HG03460 (cell line): ENCODE measurements around the gene CFAP97.
"Not testable (repeated sequence)": the region's sequence is repeated elsewhere in the genome, so short reads cannot be mapped to it uniquely, and the experiment has no call there.

ENCODE experiments used
- ATAC-seq: cut with Tn5 transposase; IDR thresholded peaks from one replicate; pipeline ENCODE4 v1.9.1; 2021; ENCODE audit not compliant: unreplicated experiment

CFAP97 gene

DNA sequence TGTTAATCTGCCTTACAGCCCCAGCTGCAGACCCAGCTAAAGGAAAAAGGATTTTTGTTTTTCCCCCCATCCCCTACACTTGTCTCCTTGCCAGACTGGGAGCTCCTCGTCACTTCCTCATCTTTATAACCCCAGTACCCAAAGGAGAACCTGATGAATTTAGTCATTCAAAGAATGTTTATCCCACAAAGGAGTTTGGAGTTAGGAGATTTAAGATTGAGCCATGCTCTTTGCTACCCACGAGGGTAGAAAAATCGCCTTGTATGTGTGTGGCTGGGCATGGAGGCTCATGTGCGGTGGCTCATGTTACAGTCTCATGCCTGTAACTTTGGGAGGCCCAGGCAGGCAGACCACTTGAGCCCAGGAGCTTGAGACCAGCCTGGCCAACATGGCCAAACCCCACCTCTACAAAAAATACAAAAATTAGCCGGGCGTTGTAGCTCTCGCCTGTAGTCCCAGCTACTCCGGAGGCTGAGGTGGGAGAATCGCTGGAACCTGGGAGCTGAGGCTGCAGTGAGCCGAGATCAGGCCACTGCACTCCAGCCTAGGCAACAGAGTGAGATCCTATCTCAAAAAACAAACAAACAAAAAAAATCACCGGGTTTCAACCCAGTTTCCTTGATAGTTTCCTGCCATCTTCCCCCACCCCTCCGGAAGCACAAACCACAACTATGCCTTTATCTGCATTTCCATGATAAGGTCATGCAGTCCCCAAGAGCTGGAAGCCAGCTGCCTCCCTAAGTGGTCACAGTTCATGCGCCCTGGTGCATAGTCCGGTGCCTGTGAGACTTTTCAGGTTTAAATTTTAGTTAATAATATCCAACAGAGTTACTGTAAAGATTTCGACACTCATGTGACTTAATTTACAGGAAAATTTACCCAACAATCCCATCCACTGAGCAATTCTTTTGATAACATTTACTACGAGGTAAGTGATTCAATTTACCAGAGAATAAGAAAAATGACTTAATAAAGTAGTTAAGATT is 1.5 kb downstream of the CFAP97 start:
- peak; percentile 18 for ATAC-seq

DNA sequence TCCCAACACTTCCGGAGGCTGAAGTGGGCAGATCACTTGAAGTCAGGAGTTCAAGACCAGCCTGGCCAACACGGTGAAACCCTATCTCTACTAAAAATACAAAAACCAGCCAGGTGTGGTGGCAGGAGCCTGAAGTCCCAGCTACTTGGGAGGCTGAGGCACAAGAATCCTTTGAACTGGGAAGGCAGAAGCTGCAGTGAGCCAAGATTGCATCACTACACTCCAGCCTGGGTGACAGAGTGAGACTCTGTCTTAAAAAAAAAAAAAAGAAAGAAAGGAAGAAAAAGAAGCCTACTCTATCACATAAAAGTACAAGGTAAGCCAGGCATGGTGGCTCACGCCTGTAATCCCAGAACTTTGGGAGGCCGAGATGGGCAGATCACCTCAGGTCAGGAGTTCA is 5.6 kb downstream of the CFAP97 start:
- ATAC-seq, result not testable (repeated sequence)

GRCh38 chr4:185196437-185196836 is 7.4 kb downstream of the CFAP97 start:
- ATAC-seq, result no peak

DNA sequence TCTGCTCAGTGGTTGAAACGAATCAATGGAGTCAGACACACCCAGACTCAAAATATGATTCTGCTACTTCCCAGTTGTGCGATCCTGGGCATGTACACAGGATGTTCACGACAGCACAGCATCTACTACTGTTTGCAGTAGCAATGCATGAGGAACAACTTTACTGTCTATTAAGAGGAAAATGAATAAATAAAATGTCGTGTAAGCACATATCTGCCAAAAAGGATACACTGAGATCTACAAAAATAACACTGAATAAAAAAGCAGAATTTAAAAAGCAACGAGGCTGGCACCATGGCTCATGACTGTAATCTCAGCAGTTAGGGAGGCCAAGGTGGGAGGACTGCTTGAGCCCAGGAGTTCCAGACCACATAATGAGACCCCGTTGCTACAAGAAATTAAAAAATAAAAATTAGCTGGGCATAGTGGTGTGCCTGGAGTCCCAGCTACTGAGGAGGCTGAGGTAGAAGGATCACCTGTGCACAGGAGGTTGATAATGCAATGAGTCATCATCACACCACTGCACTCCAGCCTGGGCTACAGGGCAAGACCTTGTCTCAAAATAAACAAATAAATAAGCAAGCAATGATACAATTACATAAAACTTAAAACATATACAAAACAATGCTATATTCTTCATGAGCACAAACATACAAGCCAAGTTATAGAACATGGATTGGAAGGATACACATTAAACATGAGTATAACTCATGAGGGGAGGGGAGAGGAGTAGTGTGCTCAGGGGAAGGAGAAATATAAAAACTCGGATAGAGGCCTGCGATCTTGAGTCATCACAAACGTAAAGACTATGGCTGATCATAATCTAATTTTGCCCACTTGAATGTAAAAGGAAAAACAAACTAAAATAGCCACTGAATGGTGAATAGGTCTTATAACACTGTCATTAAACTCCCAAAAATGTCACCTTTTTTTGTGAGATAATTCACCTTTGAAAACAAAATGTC is 8.6 kb downstream of the CFAP97 start:
- ATAC-seq, result no peak

DNA sequence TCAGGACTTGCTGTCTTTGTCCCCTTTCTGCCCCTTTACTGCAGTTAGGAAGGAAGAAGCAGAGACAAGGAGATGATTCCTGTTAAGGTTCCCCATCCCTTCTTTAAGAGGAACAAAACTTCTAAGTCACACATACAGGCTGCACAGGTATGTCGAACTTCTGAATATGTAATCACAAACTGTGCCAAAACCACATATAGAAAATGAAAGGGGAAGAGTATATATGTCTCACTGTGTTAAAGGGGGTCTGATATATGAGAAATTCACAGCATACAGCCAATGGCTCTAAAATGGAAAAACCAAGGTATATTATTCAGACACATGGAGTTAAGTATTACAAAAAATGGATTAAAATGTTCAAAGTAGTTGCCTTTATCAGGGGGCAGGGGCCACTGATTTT is 11.7 kb downstream of the CFAP97 start:
- ATAC-seq, result peak; percentile 91

- ATAC-seq, result no peak
Measured at GRCh38 chr4:185190306-185190856, 13.4 kb downstream of the CFAP97 start.

GRCh38 chr4:185189606-185190305 is 14.0 kb downstream of the CFAP97 start:
- ATAC-seq, result no peak

- ATAC-seq, result no peak
Measured at GRCh38 chr4:185186769-185187168, 17.0 kb downstream of the CFAP97 start.

DNA sequence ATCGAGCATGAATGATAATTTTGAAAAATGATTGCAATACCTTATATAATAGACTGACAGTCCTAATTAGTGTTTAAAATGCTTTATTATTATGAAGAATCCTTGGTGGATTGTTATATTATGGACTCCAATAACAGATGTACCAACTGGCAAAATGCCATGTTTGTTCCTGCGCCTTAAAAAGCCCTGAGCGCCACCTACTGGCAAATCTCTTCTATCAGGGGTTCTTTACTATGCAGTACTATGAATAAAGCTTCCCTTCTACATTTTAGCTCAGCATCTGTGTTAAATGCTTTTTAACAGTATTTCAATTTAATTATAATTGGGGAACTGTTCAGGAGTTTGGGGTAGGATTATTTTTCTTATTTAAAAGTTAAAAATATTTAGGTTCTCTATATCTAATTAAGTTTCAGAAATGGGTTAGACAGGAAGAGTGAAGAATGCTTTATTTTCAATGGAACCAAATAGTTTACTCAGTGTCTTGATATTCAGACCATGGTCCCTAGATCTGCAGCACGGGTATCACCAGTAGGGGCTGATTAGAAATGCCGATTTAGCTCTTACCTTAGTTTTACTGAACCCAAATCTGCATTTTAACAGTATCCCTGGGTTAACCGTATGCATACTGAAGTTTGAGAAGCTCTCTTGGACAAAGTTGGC is 20.0 kb downstream of the CFAP97 start:
- ATAC-seq, result peak; percentile 52

DNA sequence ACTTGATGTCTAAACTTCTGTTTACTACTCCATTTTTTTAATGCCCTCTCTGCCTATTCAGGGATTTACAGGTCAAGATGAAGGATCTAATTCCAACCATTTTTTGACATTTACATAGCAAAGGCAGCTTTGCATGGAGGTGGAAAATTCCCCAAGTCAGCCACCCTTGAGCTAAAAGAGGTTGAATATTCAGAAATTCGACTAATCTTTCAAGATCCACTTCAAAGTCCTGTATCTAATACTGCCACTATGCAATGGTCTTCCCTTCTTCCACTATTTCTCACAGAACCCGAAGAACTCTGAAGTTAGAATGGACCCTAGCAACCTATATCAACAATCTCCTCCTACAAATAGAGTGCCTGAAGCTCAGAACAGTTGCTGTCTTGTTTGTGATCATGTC is 21.6 kb downstream of the CFAP97 start:
- no peak for ATAC-seq

DNA sequence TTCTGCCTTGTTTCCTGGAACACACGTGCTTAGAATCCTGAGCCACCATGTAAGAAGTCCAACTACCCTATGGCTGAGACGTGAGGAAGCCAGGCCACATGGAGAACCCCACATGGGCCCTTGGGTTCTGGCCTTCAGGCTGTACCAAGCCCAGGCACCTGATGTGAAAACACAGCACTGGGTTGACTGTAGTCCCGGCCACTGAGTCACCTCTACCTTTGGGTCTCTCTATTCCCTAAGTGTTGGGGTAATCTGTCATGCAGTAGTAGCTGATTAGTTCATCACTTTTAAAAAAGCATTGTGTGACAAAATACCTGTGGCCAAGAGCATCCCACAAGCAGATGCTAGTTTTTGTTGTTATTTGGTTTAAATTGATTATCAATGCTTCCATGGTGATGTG is 24.3 kb downstream of the CFAP97 start:
- no peak for ATAC-seq

DNA sequence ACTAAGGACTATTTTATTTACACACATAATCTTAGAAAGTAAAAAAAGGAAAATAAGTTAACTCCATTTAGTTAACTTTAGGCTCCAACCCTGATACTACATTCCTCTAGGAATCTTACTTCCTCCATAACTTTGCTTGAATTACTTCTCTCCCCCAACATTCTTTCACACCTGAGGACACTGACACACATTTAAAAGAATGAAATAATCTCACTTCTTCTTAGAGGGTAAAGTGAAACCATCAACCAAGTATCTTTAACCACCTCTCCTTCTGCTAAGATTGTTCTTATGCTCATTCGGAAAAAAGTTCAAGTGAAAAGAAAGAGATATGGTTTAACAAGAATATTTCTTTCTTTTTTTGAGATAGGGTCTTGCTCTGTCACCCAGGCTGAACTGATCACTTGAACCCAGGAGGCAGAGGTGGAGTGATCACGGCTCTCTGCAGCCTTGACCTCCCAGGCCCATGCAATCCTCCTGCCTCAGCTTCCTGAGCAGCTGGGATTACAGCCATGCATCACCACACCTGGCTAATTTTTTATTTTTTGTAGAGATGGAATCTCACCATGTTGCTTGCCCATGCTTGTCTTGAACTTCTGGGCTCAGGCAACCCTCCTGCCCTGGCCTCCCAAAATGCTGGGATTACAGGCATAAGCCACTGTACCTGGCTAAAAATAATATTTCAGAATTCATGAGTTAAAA is 32.3 kb downstream of the CFAP97 start:
- ATAC-seq, result peak; percentile 84

DNA sequence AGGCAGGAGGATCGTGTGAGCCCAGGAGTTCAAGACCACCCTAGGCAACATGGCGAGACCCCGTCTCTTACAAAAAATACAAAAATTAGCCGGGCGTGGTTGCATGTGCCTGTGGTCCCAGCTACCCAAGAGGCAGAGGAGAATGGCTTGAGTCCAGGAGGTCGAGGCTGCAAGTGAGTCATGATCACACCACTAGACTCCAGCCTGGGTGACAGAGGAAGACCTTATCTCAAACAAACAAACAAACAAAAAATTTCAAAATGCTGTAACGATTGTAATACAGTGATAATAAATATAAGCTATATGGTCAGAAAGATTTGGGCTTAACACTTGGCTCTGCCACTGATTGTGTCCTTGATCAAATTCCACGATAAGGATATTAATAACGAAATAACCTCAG is 36.6 kb downstream of the CFAP97 start:
- ATAC-seq, result no peak

DNA sequence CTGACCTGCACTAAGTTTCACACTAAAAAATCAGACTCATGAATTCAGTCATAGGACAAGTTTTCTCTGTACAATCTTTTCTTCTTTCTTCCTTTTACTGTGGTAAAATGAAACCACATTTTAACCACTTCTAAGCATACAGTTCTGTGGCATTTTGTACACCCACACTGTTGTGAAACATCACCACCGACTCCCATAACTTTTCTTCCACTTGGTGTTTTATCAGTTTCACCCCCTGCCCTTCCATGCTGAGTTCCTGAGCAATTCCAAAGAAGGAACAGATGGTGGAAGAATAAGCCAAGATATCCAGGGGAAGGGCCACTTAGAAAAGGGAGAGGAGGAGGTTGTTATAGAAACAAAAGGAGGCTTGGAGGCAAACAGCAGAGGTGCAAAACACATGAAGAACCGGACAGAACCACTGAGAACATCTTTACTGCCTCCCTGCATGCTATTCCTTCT is 38.2 kb downstream of the CFAP97 start:
- ATAC-seq, result peak; percentile 97

DNA sequence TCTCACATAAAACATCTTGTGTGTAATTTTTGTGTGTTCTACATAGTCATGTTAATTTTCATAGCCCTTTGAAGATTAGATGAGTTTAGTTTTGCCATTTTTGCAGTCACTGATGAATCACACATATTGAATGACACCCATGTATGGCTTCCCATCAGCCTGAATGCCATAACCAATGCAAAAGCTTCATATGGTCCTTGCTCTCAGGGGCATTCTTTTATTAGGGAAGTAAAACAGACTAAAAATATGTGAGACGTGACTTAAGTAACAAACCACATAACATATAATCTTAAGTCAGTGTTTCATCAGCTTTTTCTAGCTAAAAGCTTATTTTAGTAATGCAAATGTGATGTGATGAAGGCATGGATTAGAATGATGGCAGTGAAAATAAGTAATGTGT is 52.5 kb downstream of the CFAP97 start:
- ATAC-seq, result no peak

DNA sequence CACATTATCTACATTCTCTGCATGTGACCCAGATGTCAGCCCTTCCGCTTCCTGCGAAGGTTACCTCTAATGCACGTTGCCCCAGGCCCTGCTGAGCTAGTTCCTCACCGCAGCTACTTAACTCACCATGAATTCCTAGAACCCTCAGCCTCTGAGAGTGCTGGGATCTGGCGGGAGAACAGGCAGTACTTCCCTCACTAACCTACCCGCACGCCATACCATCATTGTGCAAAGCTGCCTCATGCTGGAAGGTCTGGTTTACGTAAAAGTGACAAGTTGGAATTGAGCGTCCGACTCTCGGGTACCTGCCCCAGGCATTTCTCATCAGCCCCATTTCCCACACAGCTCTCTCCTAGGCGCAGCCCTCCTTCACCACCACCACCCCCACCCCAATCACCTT is 54.4 kb downstream of the CFAP97 start:
- ATAC-seq, result no peak

DNA sequence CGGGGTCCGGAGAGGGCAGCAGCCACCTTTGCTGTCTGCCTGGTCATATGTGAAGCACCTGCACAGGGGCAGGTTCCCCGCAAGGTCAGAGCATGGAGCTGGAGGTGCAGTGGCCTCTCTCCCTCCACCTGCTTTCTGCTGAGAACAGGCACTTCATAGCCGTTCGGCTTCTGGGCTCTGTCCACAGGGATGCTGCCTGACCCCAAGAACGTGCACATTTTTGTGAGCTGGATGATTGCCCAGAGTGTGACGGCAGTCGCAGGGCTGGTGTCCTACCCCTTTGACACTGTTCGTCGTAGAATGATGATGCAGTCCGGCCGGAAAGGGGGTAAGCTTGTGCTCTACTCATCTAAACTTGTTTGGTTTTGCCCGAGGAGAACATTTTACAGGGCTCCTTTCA is 58.2 kb downstream of the CFAP97 start:
- ATAC-seq, result no peak

GRCh38 chr4:185144601-185145240 is 59.1 kb downstream of the CFAP97 start:
- no peak for ATAC-seq

DNA sequence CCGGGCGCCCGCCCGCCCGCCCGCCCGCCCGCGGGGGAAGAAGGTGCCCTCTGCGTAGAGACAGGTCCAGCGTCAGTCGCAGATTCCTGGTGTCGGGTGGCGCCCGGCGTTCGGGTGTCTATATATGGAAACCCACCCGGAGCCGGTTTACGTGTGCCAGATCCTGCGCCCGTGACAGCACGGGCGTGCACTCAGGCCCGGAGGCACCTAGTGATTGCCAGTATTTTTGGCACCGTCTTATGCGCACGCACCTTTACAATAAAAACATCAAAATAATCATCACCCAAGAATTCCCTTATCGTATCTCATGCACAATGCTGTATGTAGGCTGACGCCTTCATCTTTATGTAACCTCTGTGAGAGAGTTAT is 60.2 kb downstream of the CFAP97 start:
- ATAC-seq, result peak; percentile 24
